ENCODE results near the gene LYRM2.

GRCh38 chr6:89567630-89568390 lies 70.7 kb downstream of the LYRM2 start:
- TF ChIP-seq, protein P1, sequence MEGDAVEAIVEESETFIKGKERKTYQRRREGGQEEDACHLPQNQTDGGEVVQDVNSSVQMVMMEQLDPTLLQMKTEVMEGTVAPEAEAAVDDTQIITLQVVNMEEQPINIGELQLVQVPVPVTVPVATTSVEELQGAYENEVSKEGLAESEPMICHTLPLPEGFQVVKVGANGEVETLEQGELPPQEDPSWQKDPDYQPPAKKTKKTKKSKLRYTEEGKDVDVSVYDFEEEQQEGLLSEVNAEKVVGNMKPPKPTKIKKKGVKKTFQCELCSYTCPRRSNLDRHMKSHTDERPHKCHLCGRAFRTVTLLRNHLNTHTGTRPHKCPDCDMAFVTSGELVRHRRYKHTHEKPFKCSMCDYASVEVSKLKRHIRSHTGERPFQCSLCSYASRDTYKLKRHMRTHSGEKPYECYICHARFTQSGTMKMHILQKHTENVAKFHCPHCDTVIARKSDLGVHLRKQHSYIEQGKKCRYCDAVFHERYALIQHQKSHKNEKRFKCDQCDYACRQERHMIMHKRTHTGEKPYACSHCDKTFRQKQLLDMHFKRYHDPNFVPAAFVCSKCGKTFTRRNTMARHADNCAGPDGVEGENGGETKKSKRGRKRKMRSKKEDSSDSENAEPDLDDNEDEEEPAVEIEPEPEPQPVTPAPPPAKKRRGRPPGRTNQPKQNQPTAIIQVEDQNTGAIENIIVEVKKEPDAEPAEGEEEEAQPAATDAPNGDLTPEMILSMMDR (conservative IDR thresholded peaks at IDR 0.05): no peak
- no peak for TF ChIP-seq ZFX (IDR thresholded peaks at IDR 0.05)

Data from C4-2B (cell line).